ENCODE data around the gene SUMF2. TPM values are rescaled to one million over a fixed set of nuclear protein-coding genes. Genes with fewer than 3 reads are reported as not detected.

SUMF2 gene
- total and polyA plus RNA-seq, 2 of the 13 experiments (the other 11 are each of a cell fraction or from before 2014, with no cell fraction given) = 48.9 to 54.4 TPM

DNA sequence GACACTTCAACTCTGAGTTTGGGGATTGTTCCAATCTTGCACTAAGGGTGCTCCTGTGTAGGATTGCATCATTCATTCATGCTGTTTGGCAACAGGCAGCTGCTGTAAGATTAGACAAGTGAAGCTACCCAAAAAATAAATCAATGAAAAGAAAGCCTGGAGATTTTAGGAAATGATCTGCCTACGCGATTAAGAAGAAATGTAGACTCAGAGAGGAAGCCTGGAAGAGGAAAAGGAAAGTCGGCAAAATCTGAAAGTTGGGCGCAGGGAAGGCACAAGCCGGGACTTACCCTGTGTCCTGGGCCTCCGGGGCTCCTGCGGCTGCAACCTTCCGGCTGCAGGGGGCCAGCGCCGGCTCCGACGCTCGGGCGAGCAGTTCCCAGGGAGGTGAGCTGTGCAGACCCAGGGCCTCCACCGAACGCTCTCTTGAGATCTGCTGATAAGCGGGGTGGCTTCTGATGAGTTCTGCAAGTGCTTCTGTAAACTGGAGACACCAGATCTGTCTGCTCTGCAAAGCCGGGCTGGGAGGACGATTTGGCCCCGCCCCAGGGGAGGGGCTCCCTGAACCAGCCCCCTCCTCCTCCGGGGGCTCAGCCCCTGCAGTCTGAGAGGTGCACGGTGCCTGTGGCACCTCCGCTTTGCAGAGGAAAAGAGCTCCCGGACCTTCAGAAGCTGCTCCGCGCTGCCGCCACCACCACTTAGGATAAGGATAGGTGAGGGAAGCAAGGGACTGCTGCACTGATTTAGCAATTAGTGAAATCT, 30.2 kb upstream of the SUMF2 start (continued):
- TF ChIP-seq ZNF556 (CRISPR knock-in tag; IDR thresholded peaks at IDR 0.05; ENCODE audit: borderline replicate concordance) (no peak; the same call in 1 of the 2 replicates), FOSL2 (CRISPR knock-in tag; IDR thresholded peaks at IDR 0.05) (peak; percentile 24; the same call in 1 of the 2 replicates), FOXO1 (CRISPR knock-in tag; IDR thresholded peaks at IDR 0.05) (peak; percentile 12; the same call in 1 of the 2 replicates), JDP2 (CRISPR knock-in tag; IDR thresholded peaks at IDR 0.05; ENCODE audit: borderline replicate concordance) (no peak), MAFG (CRISPR knock-in tag; IDR thresholded peaks at IDR 0.05) (no peak), ZNF274 (CRISPR knock-in tag; IDR thresholded peaks at IDR 0.05) (no peak), KLF9 (CRISPR knock-in tag; IDR thresholded peaks at IDR 0.05; ENCODE audit: low read depth) (no peak), BRCA1 (CRISPR knock-in tag; IDR thresholded peaks at IDR 0.05) (no peak), ZNF260 (CRISPR knock-in tag; IDR thresholded peaks at IDR 0.05; ENCODE audit: borderline replicate concordance, low read depth) (no peak), TRIM24 (CRISPR knock-in tag; IDR thresholded peaks at IDR 0.05) (no peak), HOXD1 (CRISPR knock-in tag; IDR thresholded peaks at IDR 0.05) (no peak), PCBP1 (IDR thresholded peaks at IDR 0.05; ENCODE audit: borderline replicate concordance, low read depth, low read length) (0 out of 2 replicates have a peak, but pooled peaks have one; percentile 12), KLF12 (CRISPR knock-in tag; IDR thresholded peaks at IDR 0.05; ENCODE audit: borderline replicate concordance) (no peak; the same call in 1 of the 2 replicates), RBFOX2 (IDR thresholded peaks at IDR 0.05; ENCODE audit: low read depth, low read length) (peak; percentile 86)
- TF ChIP-seq, protein P1, sequence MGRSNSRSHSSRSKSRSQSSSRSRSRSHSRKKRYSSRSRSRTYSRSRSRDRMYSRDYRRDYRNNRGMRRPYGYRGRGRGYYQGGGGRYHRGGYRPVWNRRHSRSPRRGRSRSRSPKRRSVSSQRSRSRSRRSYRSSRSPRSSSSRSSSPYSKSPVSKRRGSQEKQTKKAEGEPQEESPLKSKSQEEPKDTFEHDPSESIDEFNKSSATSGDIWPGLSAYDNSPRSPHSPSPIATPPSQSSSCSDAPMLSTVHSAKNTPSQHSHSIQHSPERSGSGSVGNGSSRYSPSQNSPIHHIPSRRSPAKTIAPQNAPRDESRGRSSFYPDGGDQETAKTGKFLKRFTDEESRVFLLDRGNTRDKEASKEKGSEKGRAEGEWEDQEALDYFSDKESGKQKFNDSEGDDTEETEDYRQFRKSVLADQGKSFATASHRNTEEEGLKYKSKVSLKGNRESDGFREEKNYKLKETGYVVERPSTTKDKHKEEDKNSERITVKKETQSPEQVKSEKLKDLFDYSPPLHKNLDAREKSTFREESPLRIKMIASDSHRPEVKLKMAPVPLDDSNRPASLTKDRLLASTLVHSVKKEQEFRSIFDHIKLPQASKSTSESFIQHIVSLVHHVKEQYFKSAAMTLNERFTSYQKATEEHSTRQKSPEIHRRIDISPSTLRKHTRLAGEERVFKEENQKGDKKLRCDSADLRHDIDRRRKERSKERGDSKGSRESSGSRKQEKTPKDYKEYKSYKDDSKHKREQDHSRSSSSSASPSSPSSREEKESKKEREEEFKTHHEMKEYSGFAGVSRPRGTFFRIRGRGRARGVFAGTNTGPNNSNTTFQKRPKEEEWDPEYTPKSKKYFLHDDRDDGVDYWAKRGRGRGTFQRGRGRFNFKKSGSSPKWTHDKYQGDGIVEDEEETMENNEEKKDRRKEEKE (IDR thresholded peaks at IDR 0.05) = no peak
- TF ChIP-seq, protein P2, sequence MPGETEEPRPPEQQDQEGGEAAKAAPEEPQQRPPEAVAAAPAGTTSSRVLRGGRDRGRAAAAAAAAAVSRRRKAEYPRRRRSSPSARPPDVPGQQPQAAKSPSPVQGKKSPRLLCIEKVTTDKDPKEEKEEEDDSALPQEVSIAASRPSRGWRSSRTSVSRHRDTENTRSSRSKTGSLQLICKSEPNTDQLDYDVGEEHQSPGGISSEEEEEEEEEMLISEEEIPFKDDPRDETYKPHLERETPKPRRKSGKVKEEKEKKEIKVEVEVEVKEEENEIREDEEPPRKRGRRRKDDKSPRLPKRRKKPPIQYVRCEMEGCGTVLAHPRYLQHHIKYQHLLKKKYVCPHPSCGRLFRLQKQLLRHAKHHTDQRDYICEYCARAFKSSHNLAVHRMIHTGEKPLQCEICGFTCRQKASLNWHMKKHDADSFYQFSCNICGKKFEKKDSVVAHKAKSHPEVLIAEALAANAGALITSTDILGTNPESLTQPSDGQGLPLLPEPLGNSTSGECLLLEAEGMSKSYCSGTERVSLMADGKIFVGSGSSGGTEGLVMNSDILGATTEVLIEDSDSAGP (CRISPR knock-in tag; IDR thresholded peaks at IDR 0.05; ENCODE audit: borderline replicate concordance) = peak; percentile 78; the same call in 1 of the 2 replicates
- TF ChIP-seq, protein P3, sequence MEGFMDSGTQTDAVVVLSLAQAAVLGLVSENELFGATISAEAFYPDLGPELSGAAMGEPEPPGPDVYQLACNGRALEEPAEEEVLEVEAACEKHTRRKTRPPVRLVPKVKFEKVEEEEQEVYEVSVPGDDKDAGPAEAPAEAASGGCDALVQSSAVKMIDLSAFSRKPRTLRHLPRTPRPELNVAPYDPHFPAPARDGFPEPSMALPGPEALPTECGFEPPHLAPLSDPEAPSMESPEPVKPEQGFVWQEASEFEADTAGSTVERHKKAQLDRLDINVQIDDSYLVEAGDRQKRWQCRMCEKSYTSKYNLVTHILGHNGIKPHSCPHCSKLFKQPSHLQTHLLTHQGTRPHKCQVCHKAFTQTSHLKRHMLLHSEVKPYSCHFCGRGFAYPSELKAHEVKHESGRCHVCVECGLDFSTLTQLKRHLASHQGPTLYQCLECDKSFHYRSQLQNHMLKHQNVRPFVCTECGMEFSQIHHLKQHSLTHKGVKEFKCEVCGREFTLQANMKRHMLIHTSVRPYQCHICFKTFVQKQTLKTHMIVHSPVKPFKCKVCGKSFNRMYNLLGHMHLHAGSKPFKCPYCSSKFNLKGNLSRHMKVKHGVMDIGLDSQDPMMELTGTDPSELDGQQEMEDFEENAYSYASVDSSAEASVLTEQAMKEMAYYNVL (CRISPR knock-in tag; IDR thresholded peaks at IDR 0.05; ENCODE audit: borderline replicate concordance) = 0 out of 2 replicates have a peak, but pooled peaks have one; percentile 74
- TF ChIP-seq, protein P4, sequence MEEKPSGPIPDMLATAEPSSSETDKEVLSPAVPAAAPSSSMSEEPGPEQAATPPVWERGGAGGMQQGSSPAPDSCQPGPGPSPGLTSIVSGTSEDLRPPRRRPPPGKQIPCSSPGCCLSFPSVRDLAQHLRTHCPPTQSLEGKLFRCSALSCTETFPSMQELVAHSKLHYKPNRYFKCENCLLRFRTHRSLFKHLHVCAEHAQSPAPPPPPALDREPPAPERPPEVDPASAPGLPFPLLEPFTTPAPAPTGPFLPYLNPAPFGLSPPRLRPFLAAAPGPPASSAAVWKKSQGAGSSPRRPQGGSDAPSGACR (CRISPR knock-in tag; IDR thresholded peaks at IDR 0.05) = 0 out of 2 replicates have a peak, but pooled peaks have one; percentile 68
- TF ChIP-seq, protein P5, sequence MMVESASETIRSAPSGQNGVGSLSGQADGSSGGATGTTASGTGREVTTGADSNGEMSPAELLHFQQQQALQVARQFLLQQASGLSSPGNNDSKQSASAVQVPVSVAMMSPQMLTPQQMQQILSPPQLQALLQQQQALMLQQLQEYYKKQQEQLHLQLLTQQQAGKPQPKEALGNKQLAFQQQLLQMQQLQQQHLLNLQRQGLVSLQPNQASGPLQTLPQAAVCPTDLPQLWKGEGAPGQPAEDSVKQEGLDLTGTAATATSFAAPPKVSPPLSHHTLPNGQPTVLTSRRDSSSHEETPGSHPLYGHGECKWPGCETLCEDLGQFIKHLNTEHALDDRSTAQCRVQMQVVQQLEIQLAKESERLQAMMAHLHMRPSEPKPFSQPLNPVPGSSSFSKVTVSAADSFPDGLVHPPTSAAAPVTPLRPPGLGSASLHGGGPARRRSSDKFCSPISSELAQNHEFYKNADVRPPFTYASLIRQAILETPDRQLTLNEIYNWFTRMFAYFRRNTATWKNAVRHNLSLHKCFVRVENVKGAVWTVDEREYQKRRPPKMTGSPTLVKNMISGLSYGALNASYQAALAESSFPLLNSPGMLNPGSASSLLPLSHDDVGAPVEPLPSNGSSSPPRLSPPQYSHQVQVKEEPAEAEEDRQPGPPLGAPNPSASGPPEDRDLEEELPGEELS (CRISPR knock-in tag; IDR thresholded peaks at IDR 0.05) = peak; percentile 50; the same call in 1 of the 2 replicates

Data from HepG2 (cell line).